Activated CD4-positive, alpha-beta T cell treated with anti-CD3 and anti-CD28 coated beads for 4 hours (primary cell): ENCODE results near the gene CHMP4A.
"Not testable (repeated sequence)": the region's sequence is repeated elsewhere in the genome, so short reads cannot be mapped to it uniquely, and the experiment has no call there.

ENCODE experiments used
- DNase-seq, 2 donors: peaks; one replicate each; pipeline ENCODE4 v3.0.0-alpha.2; 2020

Gene CHMP4A

GRCh38 chr14:24222987-24223386, 9.7 kb upstream of the CHMP4A start:
- DNase-seq, result not testable (repeated sequence)

GRCh38 chr14:24219521-24219920, 6.2 kb upstream of the CHMP4A start:
- no peak for DNase-seq

- no peak for DNase-seq
Observed at GRCh38 chr14:24219080-24219479, 5.8 kb upstream of the CHMP4A start.

GRCh38 chr14:24216876-24217275, 3.6 kb upstream of the CHMP4A start:
- DNase-seq, result not testable (repeated sequence)

GRCh38 chr14:24216345-24216699, 3.0 kb upstream of the CHMP4A start:
- DNase-seq, result no peak

- DNase-seq, result peak; percentile 82
Observed at GRCh38 chr14:24215495-24216344, 2.4 kb upstream of the CHMP4A start, which contains the start of gene MDP1. Gene MDP1, minus strand, starts transcription at chr14:24216066. Its CDS starts 111 bp downstream, at chr14:24215955.

GRCh38 chr14:24213866-24214662, 776 bp upstream of the CHMP4A start:
- no peak for DNase-seq

- DNase-seq, result no peak
Observed at GRCh38 chr14:24211311-24211710, 2.0 kb downstream of the CHMP4A start.

GRCh38 chr14:24207625-24208024, 5.7 kb downstream of the CHMP4A start:
- no peak for DNase-seq

GRCh38 chr14:24207104-24207551, 6.2 kb downstream of the CHMP4A start:
- DNase-seq, result no peak

GRCh38 chr14:24206260-24207103, 6.8 kb downstream of the CHMP4A start:
- no peak for DNase-seq

GRCh38 chr14:24204163-24205146, 8.8 kb downstream of the CHMP4A start:
- DNase-seq, result no peak

- DNase-seq, result not testable (repeated sequence)
Observed at GRCh38 chr14:24203249-24203886, 9.9 kb downstream of the CHMP4A start.

GRCh38 chr14:24202538-24202937, 10.8 kb downstream of the CHMP4A start:
- DNase-seq, result not testable (repeated sequence)

GRCh38 chr14:24198814-24199524, 14.3 kb downstream of the CHMP4A start:
- DNase-seq, result no peak

GRCh38 chr14:24197056-24197450, 16.2 kb downstream of the CHMP4A start:
- DNase-seq, result no peak

GRCh38 chr14:24196071-24197055, 16.9 kb downstream of the CHMP4A start:
- DNase-seq, result no peak

- peak; percentile 86 to 87 for DNase-seq
Observed at GRCh38 chr14:24195186-24196070, 17.9 kb downstream of the CHMP4A start, which contains the start of gene TM9SF1. Gene TM9SF1, minus strand, starts transcription at chr14:24195441. Its CDS starts 422 bp downstream, at chr14:24195019.
